Mesenchymal stem cell (in vitro differentiated cells and primary cell): ENCODE measurements around the gene PLCB1.

ENCODE experiments used
- DNase-seq: peaks from one replicate; pipeline ENCODE4 v3.0.0-alpha.2; 2013
- H2AFZ ChIP-seq: one replicate; pipeline ENCODE4 v1.6.1; 2013; ENCODE audit warnings: low read depth, mild to moderate bottlenecking, control low read depth, inconsistent platforms, low read length, moderate library complexity
- H2AK5ac ChIP-seq: 2 replicates; pipeline ENCODE4 v1.6.1; 2013; ENCODE audit warnings: low read length, moderate library complexity, mild to moderate bottlenecking, inconsistent platforms; ENCODE audit not compliant: severe bottlenecking
- H2BK120ac ChIP-seq: one replicate; pipeline ENCODE4 v1.6.1; 2013; ENCODE audit warnings: low read depth, mild to moderate bottlenecking, inconsistent platforms, low read length, moderate library complexity
- H2BK12ac ChIP-seq, 2 experiments: one replicate each; pipeline ENCODE4 v1.6.1; 2013; ENCODE audit warnings: inconsistent platforms in 2 of 2, low read length in 2 of 2, mild to moderate bottlenecking in 2 of 2, moderate library complexity in 2 of 2, control low read depth in 1 of 2
- H2BK15ac ChIP-seq: one replicate; pipeline ENCODE4 v1.6.1; 2013; ENCODE audit warnings: mild to moderate bottlenecking, low read depth, inconsistent platforms; ENCODE audit not compliant: poor library complexity, severe bottlenecking
- H2BK5ac ChIP-seq: 2 replicates; pipeline ENCODE4 v1.6.1; 2013; ENCODE audit warnings: low read depth, mild to moderate bottlenecking, low read length, control low read depth, inconsistent platforms; ENCODE audit not compliant: poor library complexity, severe bottlenecking
- H3K14ac ChIP-seq, 2 experiments: one replicate each; pipeline ENCODE4 v1.6.1; 2013; ENCODE audit warnings: inconsistent platforms in 2 of 2, low read length in 2 of 2, control low read depth in 1 of 2, mild to moderate bottlenecking in 1 of 2, moderate library complexity in 1 of 2
- H3K18ac ChIP-seq, 2 experiments: one replicate each; pipeline ENCODE4 v1.6.1; 2013; ENCODE audit warnings: inconsistent platforms in 2 of 2, low read length in 2 of 2, control low read depth in 1 of 2, low read depth in 1 of 2, mild to moderate bottlenecking in 1 of 2
- H3K23ac ChIP-seq, 2 experiments: one replicate each; pipeline ENCODE4 v1.6.1; 2013; ENCODE audit warnings: inconsistent platforms in 2 of 2, low read length in 2 of 2, mild to moderate bottlenecking in 2 of 2, moderate library complexity in 2 of 2, control low read depth in 1 of 2
- H3K27ac ChIP-seq: 2 replicates; pipeline ENCODE4 v1.5.1; 2013; ENCODE audit warnings: mild to moderate bottlenecking, moderate library complexity, low read length, control low read depth, inconsistent platforms; ENCODE audit not compliant: poor library complexity, severe bottlenecking
- H3K27me3 ChIP-seq, 2 experiments: 2 replicates each; pipeline versions ENCODE4 v1.6.1 to v1.7.0; 2013; ENCODE audit warnings: low read length in 2 of 2, mild to moderate bottlenecking in 2 of 2, moderate library complexity in 2 of 2, control low read depth in 1 of 2, inconsistent platforms in 1 of 2; ENCODE audit not compliant: control insufficient read depth in 1 of 2, insufficient read depth in 1 of 2
- H3K36me3 ChIP-seq, 2 experiments: 2 replicates each; pipeline versions ENCODE4 v1.6.1 to v1.7.0; 2013; ENCODE audit warnings: low read length in 2 of 2, control low read depth in 1 of 2, inconsistent platforms in 1 of 2, low read depth in 1 of 2, mild to moderate bottlenecking in 1 of 2; ENCODE audit not compliant: insufficient read depth in 2 of 2, control insufficient read depth in 1 of 2
- H3K4ac ChIP-seq, 2 experiments: one replicate each; pipeline ENCODE4 v1.6.1; 2013; ENCODE audit warnings: inconsistent platforms in 2 of 2, low read length in 2 of 2, mild to moderate bottlenecking in 2 of 2, moderate library complexity in 2 of 2, control low read depth in 1 of 2, low read depth in 1 of 2
- H3K4me1 ChIP-seq: 2 replicates; pipeline ENCODE4 v1.6.1; 2013; ENCODE audit warnings: low read depth, low read length, control low read depth; ENCODE audit not compliant: control insufficient read depth, insufficient read depth
- H3K4me2 ChIP-seq: 2 replicates; pipeline ENCODE4 v1.6.1; 2013; ENCODE audit warnings: low read length, mild to moderate bottlenecking, inconsistent platforms; ENCODE audit not compliant: poor library complexity, severe bottlenecking
- H3K4me3 ChIP-seq, 2 experiments: 2 replicates each; pipeline versions ENCODE4 v1.5.1 to v1.7.0; 2013; ENCODE audit warnings: low read length in 2 of 2, mild to moderate bottlenecking in 2 of 2, control low read depth in 1 of 2, low read depth in 1 of 2; ENCODE audit not compliant: insufficient read depth in 1 of 2
- H3K79me1 ChIP-seq: replicated peaks from 2 replicates; pipeline ENCODE4 v1.6.1; 2013; ENCODE audit warnings: mild to moderate bottlenecking, control low read depth, low read length, inconsistent platforms; ENCODE audit not compliant: poor library complexity, severe bottlenecking
- H3K9ac ChIP-seq: 2 replicates; pipeline ENCODE4 v1.7.0; 2013; ENCODE audit warnings: mild to moderate bottlenecking, low read length, moderate library complexity
- H3K9me3 ChIP-seq: 2 replicates; pipeline ENCODE4 v1.7.0; 2013; ENCODE audit warnings: mild to moderate bottlenecking, low read length; ENCODE audit not compliant: control insufficient read depth
- H4K8ac ChIP-seq: one replicate; pipeline ENCODE4 v1.6.1; 2013; ENCODE audit warnings: inconsistent platforms, mild to moderate bottlenecking, low read length, moderate library complexity
- H4K91ac ChIP-seq: one replicate; pipeline ENCODE4 v1.6.1; 2013; ENCODE audit warnings: mild to moderate bottlenecking, low read length, inconsistent platforms
- WGBS: methylation state at CpG from one replicate; pipeline ENCODE4 v1.1.7; 2013; ENCODE audit warnings: mixed read lengths; 5-methylcytosine and 5-hydroxymethylcytosine counted together

Gene PLCB1

DNA sequence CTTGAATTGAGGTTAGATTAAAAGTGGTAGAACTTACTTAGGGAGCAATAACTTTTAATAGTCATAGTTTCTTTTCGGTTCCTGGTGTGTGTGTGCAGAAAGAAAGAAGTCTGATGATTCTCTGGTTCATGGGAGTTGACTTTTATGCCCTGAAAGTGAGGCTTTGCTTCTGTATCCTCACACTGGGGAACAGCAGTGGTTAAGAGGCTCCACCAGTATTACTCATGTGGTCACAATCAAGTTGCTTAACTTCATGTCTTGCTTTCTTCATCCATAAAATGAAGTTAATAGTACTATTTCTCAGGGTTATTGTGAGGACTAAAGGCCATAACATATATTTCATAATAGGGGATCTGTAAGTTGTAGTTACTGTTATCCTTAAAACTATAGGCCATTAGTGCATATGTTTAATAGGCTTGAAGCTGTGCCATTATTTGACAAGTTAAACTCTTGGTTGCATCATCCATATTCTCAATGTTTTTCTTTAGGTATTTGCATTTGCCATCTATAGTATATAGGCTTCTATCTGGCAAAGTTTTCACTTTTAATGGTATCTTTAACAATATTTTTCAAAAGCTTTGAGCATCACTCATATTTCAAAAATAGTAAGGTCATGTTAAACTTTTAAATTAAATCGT, 262.4 kb downstream of the PLCB1 start:
- no peak overlapping the region for H3K27ac ChIP-seq
- no peak overlapping the region for H2AK5ac ChIP-seq
- H3K18ac ChIP-seq: no peak overlapping the region
- H2BK12ac ChIP-seq: no peak overlapping the region
- H3K4me3 ChIP-seq: no peak overlapping the region
- H4K91ac ChIP-seq: no peak overlapping the region
- H3K27me3 ChIP-seq: no peaks in the 10 kb centered on the region
- H3K36me3 ChIP-seq: no peaks in the 10 kb centered on the region
- H3K4me1 ChIP-seq: no peaks in the 10 kb centered on the region
- WGBS: 83% methylated on average over 1 of the region's 2 CpGs
- H3K4me2 ChIP-seq: no peak overlapping the region
- no peaks in the 10 kb centered on the region for H3K9me3 ChIP-seq
- H2BK120ac ChIP-seq: no peak overlapping the region
- H3K79me1 ChIP-seq: no peaks in the 10 kb centered on the region
- H3K4ac ChIP-seq: no peak overlapping the region
- no peak overlapping the region for H2AFZ ChIP-seq
- no peak overlapping the region for H3K14ac ChIP-seq
- no peak overlapping the region for H3K23ac ChIP-seq
- DNase-seq: peak; percentile 57
- H2BK5ac ChIP-seq: no peak overlapping the region
- H3K9ac ChIP-seq: peak overlapping the region; percentile 28
- H4K8ac ChIP-seq: no peak overlapping the region
- H2BK15ac ChIP-seq: no peak overlapping the region

DNA sequence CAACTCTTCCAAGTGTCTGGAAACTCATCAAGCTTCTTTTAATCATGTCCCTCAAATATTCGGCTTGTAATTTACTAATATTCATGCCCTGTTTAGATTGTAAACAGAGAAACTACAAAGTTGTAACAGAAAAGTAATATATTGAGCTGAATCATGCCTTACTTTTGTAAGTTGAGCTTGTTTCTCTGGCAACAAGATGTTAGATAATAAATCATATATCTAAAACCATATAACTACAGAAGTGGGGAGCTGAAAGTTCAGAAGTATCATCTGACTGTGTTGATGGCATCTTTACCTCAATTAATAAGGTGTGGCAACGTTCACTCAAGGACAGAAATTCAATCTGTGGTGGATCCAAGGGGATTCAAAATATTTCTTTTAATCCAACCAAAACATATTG, 263.9 kb downstream of the PLCB1 start:
- H3K4me3 ChIP-seq: no peak overlapping the region
- H2AK5ac ChIP-seq: no peak overlapping the region
- no CpG with 5 or more reads among the region's 2 CpGs for WGBS
- no peak for DNase-seq
- H3K9me3 ChIP-seq: no peaks in the 10 kb centered on the region
- H4K91ac ChIP-seq: no peak overlapping the region
- H3K4me1 ChIP-seq: no peaks in the 10 kb centered on the region
- no peak overlapping the region for H3K9ac ChIP-seq
- no peak overlapping the region for H3K14ac ChIP-seq
- no peak overlapping the region for H3K4me2 ChIP-seq
- no peak overlapping the region for H2BK12ac ChIP-seq
- H2BK120ac ChIP-seq: no peak overlapping the region
- H2BK15ac ChIP-seq: no peak overlapping the region
- H3K36me3 ChIP-seq: no peaks in the 10 kb centered on the region
- H2AFZ ChIP-seq: no peak overlapping the region
- H4K8ac ChIP-seq: no peak overlapping the region
- H3K27me3 ChIP-seq: no peaks in the 10 kb centered on the region
- no peak overlapping the region for H3K23ac ChIP-seq
- H3K27ac ChIP-seq: no peak overlapping the region
- H2BK5ac ChIP-seq: no peak overlapping the region
- H3K79me1 ChIP-seq: no peaks in the 10 kb centered on the region
- no peak overlapping the region for H3K18ac ChIP-seq
- no peak overlapping the region for H3K4ac ChIP-seq

DNA sequence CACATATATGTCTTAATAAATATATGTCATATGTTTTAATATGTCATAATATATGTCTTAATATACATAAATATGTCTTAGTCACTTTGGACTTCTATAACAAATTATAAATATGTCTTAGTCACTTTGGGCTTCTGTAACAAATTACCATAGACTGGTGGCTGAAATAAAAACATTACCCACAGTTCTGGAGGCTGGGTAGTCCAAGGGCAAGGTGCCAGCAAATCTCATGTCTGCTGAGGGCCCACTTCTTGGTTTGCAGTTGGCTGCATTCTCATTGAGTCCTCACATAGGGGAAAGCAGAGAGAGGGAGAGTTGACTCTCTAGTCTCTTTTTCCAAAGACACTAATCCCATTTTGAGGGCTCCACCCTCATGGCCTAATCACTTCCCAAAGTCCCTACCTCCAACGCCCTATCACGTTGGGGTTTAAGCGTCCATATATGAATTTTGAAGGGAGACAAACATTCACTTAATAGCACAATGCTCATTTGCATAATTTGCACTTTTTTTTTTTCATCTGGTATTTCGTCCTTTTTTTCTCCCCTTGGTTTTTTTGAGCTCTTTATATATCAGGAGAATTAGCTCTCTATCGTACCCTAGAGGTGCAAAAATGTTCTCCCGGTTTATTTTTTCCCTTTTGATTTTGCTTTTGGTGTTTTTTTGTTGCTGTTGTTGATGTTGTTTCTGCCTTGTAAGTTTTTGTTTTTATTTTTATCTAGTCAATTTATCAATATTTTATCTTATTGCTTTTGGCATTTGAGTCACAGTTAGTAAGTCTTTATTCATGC, 266.4 kb downstream of the PLCB1 start:
- Histone ChIP-seq H3K79me1 (no peaks in the 10 kb centered on the region), H3K36me3 (no peaks in the 10 kb centered on the region), H3K27ac (no peak overlapping the region), H3K4ac (no peak overlapping the region), H3K14ac (no peak overlapping the region), H3K9ac (no peak overlapping the region), H2BK12ac (no peak overlapping the region), H2BK120ac (no peak overlapping the region), H3K4me1 (peaks cover 1% of the 10 kb centered on the region), H3K23ac (no peak overlapping the region), H4K91ac (no peak overlapping the region), H3K4me2 (no peak overlapping the region), H2AFZ (no peak overlapping the region), H3K4me3 (no peak overlapping the region), H2AK5ac (no peak overlapping the region), H2BK15ac (no peak overlapping the region), H2BK5ac (no peak overlapping the region), H3K27me3 (no peaks in the 10 kb centered on the region), H3K9me3 (no peaks in the 10 kb centered on the region), H4K8ac (no peak overlapping the region), H3K18ac (no peak overlapping the region)
- WGBS: 96% methylated on average over 6 of the region's 6 CpGs
- DNase-seq: no peak

DNA sequence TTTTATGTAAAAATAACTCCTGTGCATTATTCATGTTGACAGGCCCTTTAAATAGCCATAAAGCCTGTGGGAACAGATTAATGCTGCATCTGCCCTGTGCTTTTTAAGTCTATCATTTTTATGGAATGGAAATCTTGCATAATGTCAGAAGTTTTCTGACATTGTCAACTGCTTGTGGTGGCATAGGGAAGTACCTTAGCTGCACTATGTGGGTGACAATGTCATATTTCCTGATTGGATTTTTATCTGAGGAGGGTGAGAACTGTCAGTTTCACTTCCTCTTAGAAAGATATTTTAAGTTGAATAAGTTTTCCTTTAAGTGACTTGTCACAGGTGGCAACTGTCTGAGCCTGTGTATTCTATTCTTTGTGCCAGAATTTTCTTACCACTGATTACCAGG, 267.9 kb downstream of the PLCB1 start:
- no peak overlapping the region for H3K27ac ChIP-seq
- no peak overlapping the region for H2BK12ac ChIP-seq
- no peak overlapping the region for H3K9ac ChIP-seq
- peaks cover 1% of the 10 kb centered on the region for H3K4me1 ChIP-seq
- H3K4me2 ChIP-seq: no peak overlapping the region
- no peak overlapping the region for H2BK5ac ChIP-seq
- H4K8ac ChIP-seq: no peak overlapping the region
- no peaks in the 10 kb centered on the region for H3K9me3 ChIP-seq
- H3K79me1 ChIP-seq: no peaks in the 10 kb centered on the region
- no peak overlapping the region for H3K4me3 ChIP-seq
- no peak overlapping the region for H3K4ac ChIP-seq
- H3K23ac ChIP-seq: no peak overlapping the region
- no peak overlapping the region for H2BK15ac ChIP-seq
- no peak overlapping the region for H3K18ac ChIP-seq
- H2BK120ac ChIP-seq: no peak overlapping the region
- no peak overlapping the region for H2AK5ac ChIP-seq
- H3K27me3 ChIP-seq: no peaks in the 10 kb centered on the region
- H3K36me3 ChIP-seq: no peaks in the 10 kb centered on the region
- DNase-seq: no peak
- no peak overlapping the region for H2AFZ ChIP-seq
- no peak overlapping the region for H3K14ac ChIP-seq
- H4K91ac ChIP-seq: no peak overlapping the region
